ENCODE results near the gene OR2D3.
"Not testable (repeated sequence)": the region's sequence is repeated elsewhere in the genome, so short reads cannot be mapped to it uniquely, and the experiment has no call there.

OR2D3 gene

DNA sequence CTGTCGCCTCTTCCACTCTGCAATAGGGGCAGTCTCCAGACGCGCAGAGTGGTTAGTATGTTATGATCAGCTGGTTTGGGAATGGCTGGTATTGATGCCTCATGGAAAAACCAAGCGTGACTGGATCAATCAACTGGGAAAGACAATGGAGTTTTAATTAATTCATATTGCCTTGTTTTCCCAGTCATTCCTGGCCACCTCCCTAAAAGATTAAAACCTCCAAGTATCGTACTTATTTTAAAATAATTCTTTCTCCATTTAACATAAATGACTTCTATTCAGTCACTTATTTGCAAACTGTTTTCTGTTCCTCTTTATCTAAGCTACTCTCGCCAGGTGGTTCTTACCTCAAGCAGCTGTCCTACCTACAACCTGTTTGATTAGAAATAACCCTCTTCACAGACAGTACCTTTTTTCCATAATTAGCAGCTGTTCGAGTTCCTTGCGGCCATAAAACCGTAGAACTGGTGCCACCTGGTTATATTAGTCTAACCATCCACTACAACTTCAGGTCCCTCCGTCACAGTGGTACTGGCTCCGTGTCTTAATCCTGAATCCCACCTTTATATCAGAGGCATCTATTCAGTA lies 6.3 kb downstream of the OR2D3 start:
- DNase-seq (ENCODE audit: low read depth) = no peak

DNA sequence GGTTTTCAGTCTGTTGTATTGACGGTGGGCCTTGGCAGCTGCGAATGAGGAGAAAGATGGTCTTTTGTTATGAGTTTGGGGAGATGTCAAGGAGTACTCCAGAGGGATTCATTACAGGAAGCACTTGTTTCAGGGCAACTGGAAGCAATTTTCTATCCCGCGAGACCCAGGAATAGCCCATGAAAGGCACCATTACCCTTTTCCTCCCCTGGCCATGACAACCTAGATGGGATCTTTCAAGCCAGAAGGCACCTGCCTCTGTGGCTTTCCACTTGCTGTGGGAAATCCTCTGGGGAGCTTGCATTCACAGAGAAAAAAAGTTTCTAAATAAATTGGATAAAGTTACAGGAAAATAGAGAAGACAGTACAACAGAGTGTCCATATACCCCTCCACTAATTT lies 8.1 kb downstream of the OR2D3 start:
- DNase-seq (ENCODE audit: low read depth) = no peak

- DNase-seq (ENCODE audit: low read depth) = no peak
Observed at GRCh38 chr11:6931146-6931713, 10.4 kb downstream of the OR2D3 start.

DNA sequence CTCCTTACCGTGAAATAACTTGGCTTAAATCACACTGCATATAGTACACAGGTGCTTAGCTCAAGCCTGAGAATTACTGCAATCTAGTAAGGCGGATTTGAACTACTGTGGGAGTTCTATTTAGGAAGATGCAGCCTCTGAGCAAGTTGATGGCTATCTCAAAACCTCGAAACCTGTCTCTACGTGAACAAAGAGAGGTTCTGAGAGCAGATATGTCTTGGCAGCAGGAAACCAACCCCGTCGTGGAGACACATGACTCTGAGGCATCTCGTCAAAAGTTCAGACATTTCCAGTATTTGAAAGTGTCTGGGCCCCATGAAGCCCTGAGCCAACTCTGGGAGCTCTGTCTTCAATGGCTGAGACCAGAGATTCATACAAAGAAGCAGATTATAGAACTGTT lies 11.3 kb downstream of the OR2D3 start:
- no peak for DNase-seq (ENCODE audit: low read depth)

DNA sequence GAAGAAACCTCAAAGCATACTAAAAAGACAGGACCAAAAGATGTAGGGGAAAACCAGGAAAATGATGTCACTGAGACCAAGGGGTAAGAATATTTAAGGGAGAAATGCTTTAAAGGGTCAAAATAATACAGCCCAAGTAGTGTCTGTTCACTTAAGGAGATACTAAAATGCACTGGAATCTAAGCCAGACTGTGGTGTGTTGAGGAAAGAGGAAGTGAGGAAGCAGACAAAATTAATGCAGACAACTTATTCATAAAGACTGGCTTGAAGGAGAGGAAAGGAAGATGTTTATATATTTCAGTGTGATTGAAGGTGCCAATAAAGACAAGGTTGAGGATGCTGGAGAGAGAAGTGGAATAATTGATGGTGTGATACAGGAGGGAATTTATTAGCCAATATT lies 21.2 kb downstream of the OR2D3 start:
- DNase-seq (ENCODE audit: low read depth) = no peak

DNA sequence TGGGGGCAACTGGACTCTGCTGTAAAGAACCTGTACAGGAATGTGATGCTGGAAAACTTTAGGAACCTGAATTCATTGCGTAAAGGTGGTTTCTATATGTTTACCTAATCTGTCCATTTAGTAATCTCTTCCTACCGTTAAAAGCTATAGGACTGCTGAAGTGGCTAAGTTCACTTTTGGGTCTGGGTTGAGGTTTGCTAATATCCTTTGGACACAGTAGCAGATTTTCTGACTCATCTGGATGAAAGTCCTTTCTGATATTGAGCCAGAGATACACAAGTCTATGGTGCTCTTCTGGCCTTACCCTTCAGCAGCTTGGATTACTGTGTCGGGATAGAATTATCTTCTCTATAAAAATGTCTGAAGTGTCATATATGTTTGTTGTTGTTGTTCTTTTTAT lies 22.3 kb downstream of the OR2D3 start:
- no peak for DNase-seq (ENCODE audit: low read depth)

GRCh38 chr11:6954248-6954647 lies 33.4 kb downstream of the OR2D3 start:
- DNase-seq (ENCODE audit: low read depth) = not testable (repeated sequence)

- no peak for DNase-seq (ENCODE audit: low read depth)
Observed at GRCh38 chr11:6962141-6962540, 41.3 kb downstream of the OR2D3 start.

GRCh38 chr11:6962673-6963072 lies 41.9 kb downstream of the OR2D3 start:
- DNase-seq (ENCODE audit: low read depth) = no peak

DNA sequence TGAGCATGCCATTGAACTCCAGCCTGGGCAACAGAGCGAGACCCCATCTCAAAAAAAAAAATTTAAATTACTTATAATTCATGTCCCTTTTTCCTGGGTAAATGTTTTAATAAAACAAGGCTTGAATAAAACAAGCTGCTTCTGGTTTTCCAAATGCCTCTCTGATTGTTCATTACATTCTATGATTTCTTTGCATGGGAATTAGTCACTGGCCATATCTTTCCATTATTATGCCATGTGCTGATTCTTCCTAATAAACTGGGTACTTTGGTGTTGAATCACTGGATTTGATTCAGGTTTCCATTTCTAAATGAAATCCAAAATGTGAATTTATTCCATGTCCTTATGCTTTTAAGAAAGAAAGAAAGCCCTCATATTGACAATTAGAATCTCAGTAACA lies 48.0 kb downstream of the OR2D3 start:
- peak; percentile 38 for DNase-seq (ENCODE audit: low read depth)

- not testable (repeated sequence) for DNase-seq (ENCODE audit: low read depth)
Observed at GRCh38 chr11:6969854-6970253, 49.1 kb downstream of the OR2D3 start.

All from HS-5 (cell line).